ENCODE data around the gene STAT4.

Gene STAT4

GRCh38 chr2:190988910-190989309, 161.9 kb downstream of the STAT4 start:
- DNase-seq = no peak

GRCh38 chr2:190987938-190988337, 162.9 kb downstream of the STAT4 start:
- no peak for DNase-seq

- DNase-seq = no peak
Observed at GRCh38 chr2:190987116-190987515, 163.7 kb downstream of the STAT4 start.

GRCh38 chr2:190986221-190986953, 164.4 kb downstream of the STAT4 start:
- no peak for DNase-seq

GRCh38 chr2:190984595-190984994, 166.2 kb downstream of the STAT4 start:
- DNase-seq = no peak

- DNase-seq = no peak
Observed at GRCh38 chr2:190982262-190983034, 168.3 kb downstream of the STAT4 start.

- DNase-seq = no peak
Observed at GRCh38 chr2:190981733-190982132, 169.1 kb downstream of the STAT4 start.

- no peak for DNase-seq
Observed at GRCh38 chr2:190981333-190981732, 169.5 kb downstream of the STAT4 start.

- DNase-seq = no peak
Observed at GRCh38 chr2:190980630-190981209, 170.1 kb downstream of the STAT4 start.

GRCh38 chr2:190979906-190980629, 170.7 kb downstream of the STAT4 start:
- DNase-seq = no peak
